ENCODE results near the gene OGFOD2.
A peak's percentile ranks its signal among the peaks of the same experiment; 100 is the strongest.

The OGFOD2 gene

GRCh38 chr12:122977655-122978392 is 2.8 kb downstream of the OGFOD2 start:
- DNase-seq: no peak

DNA sequence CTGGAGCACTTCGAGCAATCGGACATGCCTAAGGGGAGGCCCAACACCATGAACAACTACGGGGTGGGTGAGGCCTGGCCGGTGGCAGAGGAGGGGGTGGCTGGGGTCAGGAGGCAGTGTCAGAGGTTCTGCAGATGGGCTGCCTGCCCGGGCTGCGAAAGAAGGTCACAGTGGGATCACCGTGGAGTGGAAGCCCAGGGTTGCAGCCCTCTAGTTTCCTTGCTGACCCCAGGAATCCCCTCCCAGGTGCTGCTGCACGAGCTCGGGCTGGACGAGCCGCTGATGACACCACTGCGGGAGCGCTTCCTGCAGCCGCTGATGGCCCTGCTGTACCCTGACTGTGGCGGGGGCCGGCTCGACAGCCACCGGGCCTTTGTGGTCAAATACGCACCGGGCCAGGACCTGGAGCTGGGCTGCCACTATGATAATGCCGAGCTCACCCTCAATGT is 3.5 kb downstream of the OGFOD2 start:
- DNase-seq: no peak

- no peak for DNase-seq
Observed at GRCh38 chr12:122979001-122979907, 4.2 kb downstream of the OGFOD2 start.

DNA sequence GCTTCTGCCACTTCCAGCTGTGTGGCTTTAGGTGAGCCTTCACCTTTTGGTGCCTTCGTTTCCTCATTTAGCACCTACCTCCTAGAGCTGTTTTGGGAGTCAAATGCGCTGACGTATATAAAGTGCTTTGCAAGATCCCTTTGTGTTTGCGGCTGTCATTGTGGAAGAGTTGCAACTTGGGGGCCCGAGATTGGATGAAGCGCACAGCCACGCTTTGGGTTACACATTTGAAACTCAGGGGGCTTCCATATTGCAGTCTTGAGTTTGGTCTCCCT is 4.8 kb downstream of the OGFOD2 start:
- no peak for DNase-seq

- peak in 3 of 4 experiments; percentile 37 to 54 (median 37) for DNase-seq
Observed at GRCh38 chr12:122980183-122981035, 5.4 kb downstream of the OGFOD2 start, which contains the start of gene ARL6IP4. TSS of gene ARL6IP4 (plus strand) at chr12:122980681. CDS start at chr12:122981140, 459 bp downstream.

DNA sequence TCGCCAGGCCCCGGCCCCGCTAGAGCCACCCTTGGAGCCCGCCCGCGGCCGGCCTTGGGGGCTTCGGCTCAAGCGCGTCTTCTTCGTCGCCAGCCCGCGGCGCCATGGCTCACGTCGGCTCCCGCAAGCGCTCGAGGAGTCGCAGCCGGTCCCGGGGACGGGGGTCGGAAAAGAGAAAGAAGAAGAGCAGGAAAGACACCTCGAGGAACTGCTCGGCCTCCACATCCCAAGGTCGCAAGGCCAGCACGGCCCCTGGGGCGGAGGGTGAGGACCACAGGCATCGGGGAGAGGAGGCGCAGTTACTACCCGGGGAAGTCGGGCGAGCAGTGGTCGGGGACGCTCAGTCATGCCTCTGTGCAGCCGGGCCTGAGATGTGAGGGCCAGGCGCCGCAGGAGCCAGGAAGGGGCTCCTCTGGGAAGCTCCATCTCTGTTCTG is 6.0 kb downstream of the OGFOD2 start:
- DNase-seq: no peak

DNA sequence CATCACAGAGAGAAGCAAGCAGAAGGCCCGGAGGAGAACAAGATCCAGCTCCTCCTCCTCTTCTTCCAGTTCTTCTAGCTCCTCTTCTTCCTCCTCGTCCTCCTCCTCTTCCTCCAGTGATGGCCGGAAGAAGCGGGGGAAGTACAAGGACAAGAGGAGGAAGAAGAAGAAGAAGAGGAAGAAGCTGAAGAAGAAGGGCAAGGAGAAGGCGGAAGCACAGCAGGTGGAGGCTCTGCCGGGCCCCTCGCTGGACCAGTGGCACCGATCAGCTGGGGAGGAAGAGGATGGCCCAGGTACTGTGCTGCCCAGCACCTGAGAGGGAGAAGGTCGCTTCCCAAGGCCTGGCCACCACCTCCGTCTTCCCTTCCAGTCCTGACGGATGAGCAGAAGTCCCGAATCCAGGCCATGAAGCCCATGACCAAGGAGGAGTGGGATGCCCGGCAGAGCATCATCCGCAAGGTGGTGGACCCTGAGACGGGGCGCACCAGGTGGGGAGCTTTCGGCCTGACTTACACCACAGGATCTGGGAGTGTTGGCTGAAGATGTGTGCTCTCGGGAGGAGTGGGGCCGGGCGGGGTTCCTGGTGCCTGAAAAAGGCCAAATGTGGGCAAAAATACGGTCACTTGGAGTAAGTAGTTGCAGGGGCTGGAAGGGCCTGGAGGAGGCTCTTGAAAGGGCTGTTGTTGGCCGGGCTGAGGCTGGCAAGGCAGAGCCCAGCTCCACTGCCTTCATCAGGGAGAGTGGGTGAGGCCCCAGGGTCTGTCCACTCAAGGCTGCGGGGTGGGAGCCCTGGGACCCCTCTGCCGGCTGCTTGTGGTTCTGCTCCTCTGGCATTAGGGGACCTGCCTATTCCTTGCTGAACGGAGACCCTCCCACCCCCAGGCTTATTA is 6.8 kb downstream of the OGFOD2 start:
- DNase-seq: no peak

DNA sequence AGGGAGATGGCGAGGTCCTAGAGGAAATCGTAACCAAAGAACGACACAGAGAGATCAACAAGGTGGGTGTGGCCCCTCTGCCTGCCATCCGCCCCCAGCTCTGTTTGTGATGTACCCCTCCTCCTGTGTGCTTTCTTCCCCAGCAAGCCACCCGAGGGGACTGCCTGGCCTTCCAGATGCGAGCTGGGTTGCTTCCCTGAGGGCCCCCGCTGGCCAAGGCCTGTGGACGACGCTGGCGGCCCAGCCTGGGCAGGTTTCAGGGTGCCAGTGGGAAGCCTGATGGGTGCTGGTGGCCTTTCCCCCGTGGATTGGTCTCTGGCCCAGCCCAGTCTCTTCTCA is 7.4 kb downstream of the OGFOD2 start:
- DNase-seq: no peak

- DNase-seq: no peak
Observed at GRCh38 chr12:122982963-122983788, 8.1 kb downstream of the OGFOD2 start.

- DNase-seq: no peak
Observed at GRCh38 chr12:122983789-122984515, 8.9 kb downstream of the OGFOD2 start.

- DNase-seq: no peak
Observed at GRCh38 chr12:122984612-122985337, 9.7 kb downstream of the OGFOD2 start.

- no peak for DNase-seq
Observed at GRCh38 chr12:122985338-122986257, 10.6 kb downstream of the OGFOD2 start.

DNA sequence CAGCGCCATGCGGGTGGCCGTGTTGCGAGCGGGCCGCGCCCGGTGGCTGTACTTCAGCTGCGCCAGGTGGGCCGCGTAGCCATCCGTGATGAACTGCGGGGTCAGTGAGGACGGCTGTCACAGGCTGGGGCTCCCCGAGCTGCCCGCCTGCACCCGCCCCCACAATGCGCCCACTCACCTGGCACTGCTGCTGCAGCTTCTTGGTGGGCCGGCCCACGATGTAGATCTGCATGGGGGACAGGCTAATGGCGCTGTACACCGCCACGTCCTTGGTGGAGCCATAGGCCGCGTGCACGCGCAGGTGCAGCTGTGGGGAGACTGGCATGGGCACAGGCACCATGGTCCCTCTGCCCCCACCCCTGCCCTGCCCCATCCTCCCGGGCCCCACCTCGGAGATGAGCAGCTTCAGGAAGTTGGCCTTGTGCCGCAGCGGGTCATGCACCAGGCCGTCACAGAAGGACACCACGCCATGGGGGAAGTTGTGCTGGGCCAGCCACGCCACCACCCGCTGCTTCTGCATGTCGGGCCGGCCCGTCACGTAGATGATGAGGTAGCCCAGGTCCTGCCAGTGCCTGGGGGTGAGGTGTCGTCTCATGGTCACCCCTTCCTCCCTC is 11.3 kb downstream of the OGFOD2 start:
- no peak for DNase-seq

DNA sequence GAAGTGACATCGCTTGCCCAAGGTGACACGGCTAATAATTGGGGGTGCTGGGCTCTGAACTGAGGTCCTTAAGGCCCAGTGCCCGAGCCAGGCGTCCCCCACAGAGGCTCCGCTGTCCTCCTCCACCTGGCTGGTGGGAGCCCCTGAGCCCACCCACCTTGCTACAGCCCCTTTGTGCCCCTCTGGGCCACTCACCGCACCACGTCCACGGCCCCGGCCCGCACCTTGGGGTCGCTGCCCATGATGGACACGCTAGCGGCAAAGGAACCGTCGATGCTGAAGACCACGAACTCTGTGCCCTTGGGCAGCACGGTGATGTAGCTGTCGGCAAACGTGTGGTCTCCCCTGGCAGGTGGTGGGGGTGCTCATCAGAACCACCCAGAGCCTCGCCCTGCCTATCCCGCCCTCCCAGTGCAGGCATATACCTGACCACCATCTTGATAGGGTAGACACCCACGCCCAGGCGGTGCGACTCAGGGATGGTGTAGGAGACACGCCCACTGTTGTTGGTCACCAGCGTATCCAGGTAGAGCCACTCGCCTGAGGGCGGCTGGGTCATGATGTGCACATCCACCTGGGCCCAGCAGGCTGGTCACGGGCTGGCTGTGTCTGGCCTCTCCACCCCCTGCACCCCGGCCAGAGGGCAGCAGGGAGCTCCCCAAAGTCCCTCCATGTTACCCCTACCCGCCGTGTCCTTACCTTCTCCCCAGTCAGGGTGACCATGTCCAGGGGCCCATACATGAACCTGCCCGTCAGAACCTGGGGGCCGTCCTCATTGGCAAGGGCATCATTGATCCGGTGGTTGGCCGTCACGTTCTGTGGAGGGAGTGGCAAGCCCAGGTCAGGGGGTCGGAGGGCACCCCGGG is 12.3 kb downstream of the OGFOD2 start:
- DNase-seq: no peak

- DNase-seq: no peak
Observed at GRCh38 chr12:122988036-122988435, 13.0 kb downstream of the OGFOD2 start.

GRCh38 chr12:122988612-122989212 is 13.7 kb downstream of the OGFOD2 start:
- no peak for DNase-seq
